Inflammatory macrophage treated with lipopolysaccharide for 1 hour (primary cell): Measurements from ENCODE around the gene EIF5B.
"Not testable (repeated sequence)": the region's sequence is repeated elsewhere in the genome, so short reads cannot be mapped to it uniquely, and the experiment has no call there.

ENCODE experiments used
- DNase-seq, 2 donors: peaks; one replicate each; pipeline ENCODE4 v3.0.0-alpha.2; 2020 to 2022

EIF5B gene, protein sequence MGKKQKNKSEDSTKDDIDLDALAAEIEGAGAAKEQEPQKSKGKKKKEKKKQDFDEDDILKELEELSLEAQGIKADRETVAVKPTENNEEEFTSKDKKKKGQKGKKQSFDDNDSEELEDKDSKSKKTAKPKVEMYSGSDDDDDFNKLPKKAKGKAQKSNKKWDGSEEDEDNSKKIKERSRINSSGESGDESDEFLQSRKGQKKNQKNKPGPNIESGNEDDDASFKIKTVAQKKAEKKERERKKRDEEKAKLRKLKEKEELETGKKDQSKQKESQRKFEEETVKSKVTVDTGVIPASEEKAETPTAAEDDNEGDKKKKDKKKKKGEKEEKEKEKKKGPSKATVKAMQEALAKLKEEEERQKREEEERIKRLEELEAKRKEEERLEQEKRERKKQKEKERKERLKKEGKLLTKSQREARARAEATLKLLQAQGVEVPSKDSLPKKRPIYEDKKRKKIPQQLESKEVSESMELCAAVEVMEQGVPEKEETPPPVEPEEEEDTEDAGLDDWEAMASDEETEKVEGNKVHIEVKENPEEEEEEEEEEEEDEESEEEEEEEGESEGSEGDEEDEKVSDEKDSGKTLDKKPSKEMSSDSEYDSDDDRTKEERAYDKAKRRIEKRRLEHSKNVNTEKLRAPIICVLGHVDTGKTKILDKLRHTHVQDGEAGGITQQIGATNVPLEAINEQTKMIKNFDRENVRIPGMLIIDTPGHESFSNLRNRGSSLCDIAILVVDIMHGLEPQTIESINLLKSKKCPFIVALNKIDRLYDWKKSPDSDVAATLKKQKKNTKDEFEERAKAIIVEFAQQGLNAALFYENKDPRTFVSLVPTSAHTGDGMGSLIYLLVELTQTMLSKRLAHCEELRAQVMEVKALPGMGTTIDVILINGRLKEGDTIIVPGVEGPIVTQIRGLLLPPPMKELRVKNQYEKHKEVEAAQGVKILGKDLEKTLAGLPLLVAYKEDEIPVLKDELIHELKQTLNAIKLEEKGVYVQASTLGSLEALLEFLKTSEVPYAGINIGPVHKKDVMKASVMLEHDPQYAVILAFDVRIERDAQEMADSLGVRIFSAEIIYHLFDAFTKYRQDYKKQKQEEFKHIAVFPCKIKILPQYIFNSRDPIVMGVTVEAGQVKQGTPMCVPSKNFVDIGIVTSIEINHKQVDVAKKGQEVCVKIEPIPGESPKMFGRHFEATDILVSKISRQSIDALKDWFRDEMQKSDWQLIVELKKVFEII

GRCh38 chr2:99337113-99338028 lies at the start of gene EIF5B:
EIF5B (plus strand) TSS chr2:99337389; CDS start chr2:99337555, 166 bp downstream.
- DNase-seq = peak; percentile 95 to 97

DNA sequence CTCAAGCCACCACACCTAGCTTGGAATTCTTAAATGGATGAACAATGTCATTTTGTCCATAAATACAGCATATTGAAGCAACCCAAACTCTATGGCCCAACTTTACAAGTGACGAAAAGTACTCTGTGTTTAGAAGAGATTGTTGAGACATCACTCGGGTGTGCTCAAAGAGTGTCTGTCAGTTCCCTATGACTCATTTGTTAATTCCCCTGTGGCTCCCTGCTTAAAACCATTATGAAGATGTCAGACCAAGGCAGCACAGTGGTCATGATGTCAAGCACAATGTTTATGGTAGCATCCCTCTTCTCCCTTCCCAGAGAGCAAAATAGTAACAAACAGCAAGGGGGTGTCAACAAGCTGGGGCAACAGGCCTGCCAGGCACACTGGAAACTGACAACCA lies 39.2 kb upstream of the EIF5B start:
- peak; percentile 20 to 48 for DNase-seq

DNA sequence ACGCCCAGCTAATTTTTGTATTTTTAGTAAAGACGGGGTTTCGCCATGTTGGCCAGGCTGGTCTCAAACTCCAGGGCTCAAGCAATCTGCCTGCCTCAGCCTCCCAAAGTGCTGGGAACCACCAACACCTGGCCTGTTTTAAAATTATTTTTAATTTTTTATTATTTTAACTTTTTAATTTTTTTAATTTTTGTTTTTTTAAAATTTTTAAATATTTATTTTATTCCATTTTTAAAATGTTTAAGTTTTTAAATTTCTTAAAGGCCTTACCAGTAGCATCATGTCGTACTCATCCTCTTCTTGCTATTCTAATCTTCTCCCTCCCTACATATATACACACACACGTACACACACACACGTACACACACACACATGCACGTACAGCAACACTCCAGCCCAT lies 37.6 kb upstream of the EIF5B start:
- DNase-seq = no peak

DNA sequence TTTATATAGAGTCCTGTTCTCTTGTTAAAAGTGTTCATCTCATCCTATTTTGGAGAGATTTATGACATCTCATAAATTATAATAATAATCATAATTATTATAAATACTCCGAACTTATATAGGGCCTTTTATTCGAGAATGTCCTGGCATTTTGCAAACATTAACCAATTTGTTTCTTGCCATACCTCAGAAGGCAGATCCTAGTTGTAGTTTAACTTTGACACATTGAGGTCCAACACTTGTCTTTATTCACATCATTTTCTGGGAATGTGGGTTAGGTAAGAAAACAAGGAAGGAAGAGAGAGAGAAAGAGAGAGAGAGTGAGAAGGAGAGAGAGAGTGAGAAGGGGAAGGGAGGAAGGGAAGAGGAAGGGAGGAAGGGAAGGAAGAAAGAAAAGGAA lies 36.1 kb upstream of the EIF5B start, which contains the start of gene LYG1:
TSS of gene LYG1 (minus strand) at position 101 of the 400 bp plus-strand sequence. CDS start 5,527 bp downstream, outside the sequence.
- not testable (repeated sequence) for DNase-seq

DNA sequence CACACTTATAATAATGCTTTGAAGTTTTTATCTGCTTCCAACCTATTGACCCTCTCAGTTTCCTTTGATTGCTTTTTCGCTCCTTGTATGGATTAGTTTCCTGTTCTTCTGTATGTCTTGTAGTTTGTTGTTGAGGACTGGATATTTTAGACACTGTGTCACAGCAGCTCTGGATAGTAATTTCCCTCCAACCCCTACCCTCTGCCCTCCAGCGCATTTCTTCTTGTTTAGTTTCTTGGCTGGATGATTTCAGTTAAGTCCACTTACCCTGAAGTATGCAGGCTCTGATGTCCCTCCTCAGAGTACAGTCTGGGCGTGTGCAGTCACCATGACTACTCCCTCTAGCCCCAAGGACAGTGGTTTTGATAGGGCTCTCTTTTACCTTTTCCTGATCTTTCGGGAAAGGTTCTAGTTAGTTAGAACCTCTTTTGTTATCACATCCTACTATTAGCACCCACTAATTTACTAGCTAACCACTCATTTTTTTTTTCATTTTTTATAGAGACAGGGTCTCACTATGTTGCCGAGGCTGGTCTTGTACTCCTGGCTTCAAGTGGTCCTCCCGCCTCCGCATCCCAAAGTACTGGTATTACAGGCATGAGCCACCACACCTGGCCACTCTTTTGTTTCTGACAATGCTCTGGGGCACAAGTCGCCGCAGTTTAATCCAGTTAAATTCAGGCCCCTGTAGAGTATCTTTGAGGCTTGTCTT lies 19.9 kb upstream of the EIF5B start:
- DNase-seq = no peak

DNA sequence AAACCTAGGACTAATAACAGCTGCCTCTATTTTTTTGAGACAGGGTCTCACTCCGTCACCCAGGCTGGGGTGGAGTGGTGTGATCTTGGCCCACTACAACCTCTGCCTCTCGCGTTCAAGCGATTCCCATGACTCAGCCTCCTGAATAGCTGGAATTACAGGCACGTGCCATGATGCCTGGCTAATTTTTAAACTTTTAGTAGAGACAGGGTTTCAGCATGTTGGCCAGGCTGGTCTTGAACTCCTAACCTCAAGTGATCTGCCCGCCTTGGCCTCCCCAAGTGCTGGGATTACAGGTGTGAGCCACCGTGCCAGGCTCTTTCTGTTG lies 19.4 kb upstream of the EIF5B start:
- DNase-seq = not testable (repeated sequence)

DNA sequence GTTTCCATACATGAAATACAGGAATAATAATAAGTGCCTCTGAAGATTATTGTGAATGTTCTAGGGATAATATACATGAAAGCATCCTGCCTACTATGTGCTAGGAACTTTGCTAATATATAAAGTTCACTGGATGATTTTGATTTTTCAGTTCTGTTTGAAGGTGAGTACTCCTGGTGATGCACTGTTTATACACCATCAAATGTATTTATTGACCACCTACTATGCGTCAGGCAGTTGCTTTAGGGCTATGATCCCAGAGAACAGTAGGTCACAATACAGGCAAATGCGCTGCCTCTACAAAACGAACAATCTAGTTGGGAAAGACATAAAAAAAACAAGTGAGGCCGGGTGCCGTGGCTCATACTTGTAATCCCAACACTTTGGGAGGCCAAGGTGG lies 11.8 kb upstream of the EIF5B start:
- DNase-seq = no peak

DNA sequence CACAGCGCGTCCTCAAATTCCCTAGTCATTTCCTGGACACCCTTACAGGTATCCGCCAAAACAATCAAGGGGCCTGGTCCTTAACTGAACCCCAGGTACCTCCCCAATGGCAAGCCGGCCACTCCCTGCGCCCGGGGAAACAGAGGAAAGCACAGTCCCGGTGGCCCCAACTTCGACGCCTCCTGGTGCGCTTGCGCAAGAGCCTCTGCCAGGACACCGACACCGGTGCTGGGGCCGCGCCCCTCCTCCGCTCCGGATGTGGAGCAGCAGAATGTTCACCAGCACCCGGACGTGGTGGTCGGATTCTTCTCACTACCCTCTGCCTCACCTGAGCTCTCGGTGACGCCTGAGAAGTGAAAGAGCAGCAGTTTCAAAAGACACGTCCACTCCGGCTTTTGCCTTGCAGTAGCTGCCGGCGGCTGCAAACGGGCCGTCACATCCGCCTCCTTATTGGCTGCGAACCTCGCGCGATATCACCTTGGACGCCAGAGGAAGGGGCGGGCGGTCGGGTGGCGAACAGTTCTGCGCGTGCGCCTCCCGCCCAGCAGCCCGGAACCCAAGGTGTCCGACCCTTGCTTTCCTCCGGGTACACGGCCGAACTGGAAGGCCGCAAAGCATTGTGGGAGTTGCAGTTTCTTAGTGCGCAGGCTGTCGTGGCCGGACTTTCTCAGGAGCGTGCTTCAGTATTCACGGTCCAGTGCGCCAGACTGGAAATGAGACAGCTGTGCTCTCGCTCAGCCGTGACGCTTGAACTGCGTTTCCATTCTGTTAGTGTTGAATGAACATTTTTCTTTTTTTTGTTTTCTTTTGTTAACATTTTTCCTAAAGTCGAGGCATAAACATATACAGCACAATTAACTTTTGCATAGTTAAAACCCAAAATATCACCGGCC lies 1.0 kb upstream of the EIF5B start, which contains the start of gene TXNDC9:
TSS of gene TXNDC9 (minus strand) at position 423 of the 893 bp plus-strand sequence. CDS start 3,123 bp downstream, outside the sequence.
- peak; percentile 99 for DNase-seq

- DNase-seq = peak; percentile 17 to 50
Observed at GRCh38 chr2:99336804-99337112, 431 bp upstream of the EIF5B start.

- peak in 1 of 2 donors; percentile 19 for DNase-seq
Observed at GRCh38 chr2:99338029-99338585, 918 bp downstream of the EIF5B start.

DNA sequence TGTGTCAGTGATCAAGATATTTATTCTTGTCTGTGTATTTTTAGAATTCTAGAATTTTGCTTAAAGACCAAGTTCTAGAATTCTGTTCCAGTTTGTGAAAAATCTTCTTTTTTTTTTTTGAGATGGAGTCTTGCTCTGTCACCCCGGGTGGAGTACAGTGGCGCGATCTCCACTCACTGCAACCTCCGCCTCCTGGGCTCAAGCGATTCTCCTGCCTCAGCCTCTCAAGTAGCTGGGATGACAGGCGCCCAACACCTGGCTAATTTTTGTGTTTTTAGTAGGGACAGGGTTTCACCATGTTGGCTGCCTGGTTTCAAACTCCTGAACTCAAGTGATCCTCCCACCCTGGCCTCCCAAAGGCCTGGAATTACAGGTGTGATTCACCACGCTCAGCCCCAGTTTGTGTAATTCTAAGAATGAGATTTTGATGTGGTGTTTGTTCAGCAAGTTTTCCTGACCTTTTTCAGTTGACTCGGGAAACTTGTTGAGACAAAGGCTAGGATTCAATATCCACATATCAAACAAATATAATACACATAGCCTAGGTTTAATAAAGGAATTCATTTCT lies 3.6 kb downstream of the EIF5B start:
- DNase-seq = no peak

GRCh38 chr2:99342536-99342935 lies 5.3 kb downstream of the EIF5B start:
- DNase-seq = no peak

- DNase-seq = not testable (repeated sequence)
Observed at GRCh38 chr2:99345446-99345845, 8.3 kb downstream of the EIF5B start.

GRCh38 chr2:99346218-99346617 lies 9.0 kb downstream of the EIF5B start:
- DNase-seq = no peak

- DNase-seq = no peak
Observed at GRCh38 chr2:99348173-99348572, 11.0 kb downstream of the EIF5B start.

- no peak for DNase-seq
Observed at GRCh38 chr2:99350194-99350593, 13.0 kb downstream of the EIF5B start.

GRCh38 chr2:99354070-99354469 lies 16.9 kb downstream of the EIF5B start:
- DNase-seq = no peak

- not testable (repeated sequence) for DNase-seq
Observed at GRCh38 chr2:99354825-99355224, 17.6 kb downstream of the EIF5B start.

- no peak for DNase-seq
Observed at GRCh38 chr2:99356853-99357252, 19.7 kb downstream of the EIF5B start.
